Measurements from ENCODE around the gene ALCAM.

The ALCAM gene

GRCh38 chr3:105366326-105367062 is at the start of gene ALCAM:
Gene ALCAM (plus strand): TSS chr3:105366909.
- Mint-ChIP-seq H3K27me3 (no peaks in the 10 kb centered on the region), H3K9me3 (no peaks in the 10 kb centered on the region), H3K36me3 (no peaks in the 10 kb centered on the region), H3K27ac (peak within 1 kb of the TSS; percentile 100), H3K4me3 (peak within 1 kb of the TSS; percentile 97), H3K4me1 (peaks cover 43% of the 10 kb centered on the region)
- peak; percentile 79 for ATAC-seq

- no peak for ATAC-seq
- H3K36me3 Mint-ChIP-seq = no peaks in the 10 kb centered on the region
- H3K4me3 Mint-ChIP-seq = no peak overlapping the region
- no peaks in the 10 kb centered on the region for H3K9me3 Mint-ChIP-seq
- H3K27me3 Mint-ChIP-seq = no peaks in the 10 kb centered on the region
- H3K27ac Mint-ChIP-seq = no peak overlapping the region
- H3K4me1 Mint-ChIP-seq = peaks cover 7% of the 10 kb centered on the region
Observed at GRCh38 chr3:105317841-105318240, 48.9 kb upstream of the ALCAM start.

- H3K36me3 Mint-ChIP-seq = no peaks in the 10 kb centered on the region
- ATAC-seq = peak; percentile 85
- peaks cover 16% of the 10 kb centered on the region for H3K4me1 Mint-ChIP-seq
- no peaks in the 10 kb centered on the region for H3K27me3 Mint-ChIP-seq
- peak overlapping the region; percentile 25 for H3K4me3 Mint-ChIP-seq
- H3K9me3 Mint-ChIP-seq = no peaks in the 10 kb centered on the region
- peak overlapping the region; percentile 76 for H3K27ac Mint-ChIP-seq
Observed at GRCh38 chr3:105322570-105323273, 44.0 kb upstream of the ALCAM start.

GRCh38 chr3:105323274-105323599 is 43.5 kb upstream of the ALCAM start:
- Mint-ChIP-seq H3K4me3 (peak overlapping the region; percentile 25), H3K9me3 (no peaks in the 10 kb centered on the region), H3K4me1 (peaks cover 16% of the 10 kb centered on the region), H3K36me3 (no peaks in the 10 kb centered on the region), H3K27ac (peak overlapping the region; percentile 76), H3K27me3 (no peaks in the 10 kb centered on the region)
- no peak for ATAC-seq

GRCh38 chr3:105324951-105325350 is 41.8 kb upstream of the ALCAM start:
- Mint-ChIP-seq H3K4me3 (no peak overlapping the region), H3K36me3 (no peaks in the 10 kb centered on the region), H3K9me3 (no peaks in the 10 kb centered on the region), H3K27me3 (no peaks in the 10 kb centered on the region), H3K4me1 (peaks cover 16% of the 10 kb centered on the region), H3K27ac (no peak overlapping the region)
- no peak for ATAC-seq

GRCh38 chr3:105327662-105328337 is 38.9 kb upstream of the ALCAM start:
- Mint-ChIP-seq H3K9me3 (no peaks in the 10 kb centered on the region), H3K36me3 (no peaks in the 10 kb centered on the region), H3K4me1 (peaks cover 9% of the 10 kb centered on the region), H3K27ac (no peak overlapping the region), H3K27me3 (no peaks in the 10 kb centered on the region), H3K4me3 (no peak overlapping the region)
- ATAC-seq = no peak

GRCh38 chr3:105328338-105328730 is 38.4 kb upstream of the ALCAM start:
- peaks cover 4% of the 10 kb centered on the region for H3K9me3 Mint-ChIP-seq
- H3K4me3 Mint-ChIP-seq = no peak overlapping the region
- no peaks in the 10 kb centered on the region for H3K27me3 Mint-ChIP-seq
- H3K4me1 Mint-ChIP-seq = peaks cover 4% of the 10 kb centered on the region
- H3K36me3 Mint-ChIP-seq = peaks cover 5% of the 10 kb centered on the region
- ATAC-seq = no peak
- no peak overlapping the region for H3K27ac Mint-ChIP-seq

GRCh38 chr3:105332961-105333360 is 33.7 kb upstream of the ALCAM start:
- H3K4me1 Mint-ChIP-seq = peaks cover 7% of the 10 kb centered on the region
- H3K27ac Mint-ChIP-seq = no peak overlapping the region
- H3K36me3 Mint-ChIP-seq = peaks cover 5% of the 10 kb centered on the region
- no peak for ATAC-seq
- peaks cover 4% of the 10 kb centered on the region for H3K9me3 Mint-ChIP-seq
- no peak overlapping the region for H3K4me3 Mint-ChIP-seq
- H3K27me3 Mint-ChIP-seq = no peaks in the 10 kb centered on the region

GRCh38 chr3:105334138-105334882 is 32.4 kb upstream of the ALCAM start:
- no peak overlapping the region for H3K4me3 Mint-ChIP-seq
- peaks cover 4% of the 10 kb centered on the region for H3K9me3 Mint-ChIP-seq
- ATAC-seq = no peak
- peaks cover 7% of the 10 kb centered on the region for H3K4me1 Mint-ChIP-seq
- H3K27me3 Mint-ChIP-seq = no peaks in the 10 kb centered on the region
- H3K36me3 Mint-ChIP-seq = peaks cover 5% of the 10 kb centered on the region
- no peak overlapping the region for H3K27ac Mint-ChIP-seq

- H3K9me3 Mint-ChIP-seq = no peaks in the 10 kb centered on the region
- H3K4me3 Mint-ChIP-seq = no peak overlapping the region
- H3K4me1 Mint-ChIP-seq = no peaks in the 10 kb centered on the region
- no peaks in the 10 kb centered on the region for H3K36me3 Mint-ChIP-seq
- no peaks in the 10 kb centered on the region for H3K27me3 Mint-ChIP-seq
- H3K27ac Mint-ChIP-seq = no peak overlapping the region
- no peak for ATAC-seq
Observed at GRCh38 chr3:105339946-105340345, 26.8 kb upstream of the ALCAM start.

GRCh38 chr3:105343991-105344390 is 22.7 kb upstream of the ALCAM start:
- Mint-ChIP-seq H3K4me3 (no peak overlapping the region), H3K4me1 (peaks cover 11% of the 10 kb centered on the region), H3K27me3 (no peaks in the 10 kb centered on the region), H3K27ac (no peak overlapping the region), H3K9me3 (no peaks in the 10 kb centered on the region), H3K36me3 (no peaks in the 10 kb centered on the region)
- ATAC-seq = no peak

- H3K4me3 Mint-ChIP-seq = no peak overlapping the region
- H3K9me3 Mint-ChIP-seq = no peaks in the 10 kb centered on the region
- H3K36me3 Mint-ChIP-seq = no peaks in the 10 kb centered on the region
- no peak for ATAC-seq
- peaks cover 12% of the 10 kb centered on the region for H3K4me1 Mint-ChIP-seq
- H3K27me3 Mint-ChIP-seq = no peaks in the 10 kb centered on the region
- no peak overlapping the region for H3K27ac Mint-ChIP-seq
Observed at GRCh38 chr3:105345156-105345555, 21.6 kb upstream of the ALCAM start.

GRCh38 chr3:105347625-105348302 is 18.9 kb upstream of the ALCAM start:
- ATAC-seq = peak; percentile 90
- Mint-ChIP-seq H3K27me3 (no peaks in the 10 kb centered on the region), H3K27ac (peak overlapping the region; percentile 52), H3K36me3 (no peaks in the 10 kb centered on the region), H3K9me3 (no peaks in the 10 kb centered on the region), H3K4me1 (peaks cover 18% of the 10 kb centered on the region), H3K4me3 (no peak overlapping the region)

- no peak for ATAC-seq
- H3K4me3 Mint-ChIP-seq = no peak overlapping the region
- no peaks in the 10 kb centered on the region for H3K36me3 Mint-ChIP-seq
- H3K9me3 Mint-ChIP-seq = no peaks in the 10 kb centered on the region
- H3K27me3 Mint-ChIP-seq = no peaks in the 10 kb centered on the region
- H3K4me1 Mint-ChIP-seq = peaks cover 18% of the 10 kb centered on the region
- H3K27ac Mint-ChIP-seq = peak overlapping the region; percentile 52
Observed at GRCh38 chr3:105348307-105348706, 18.4 kb upstream of the ALCAM start.

Measured in stimulated activated memory B cell treated with anti-CD40 and anti-IgM and Interleukin-4, amounts not matched to agents 10 μg/mL and 1 μg/mL and 100 μg/mL, for 72 hours (primary cell).